Left lobe of liver (tissue), 2 donors: ENCODE data around the gene ABCA3. TPM values are rescaled to one million over a fixed set of nuclear protein-coding genes. Genes with fewer than 3 reads are reported as not detected.

Experiments used
- ATAC-seq: fragments of 200-7000 bp; cut with Tn5 transposase; one replicate; pipeline ENCODE4 v1.9.1; 2020; ENCODE audit warnings: mild to moderate bottlenecking, moderate library complexity
- DNase-seq: peaks from one replicate; pipeline ENCODE4 v3.0.0-alpha.2; 2020; ENCODE audit warnings: low spot score
- total RNA-seq: library from RNA; stranded (reverse); gene quantifications from one replicate; pipeline ENCODE4 v1.2.1, GENCODE V29; 2021
- donor health status: DM: no; HTN: no; CAD: no; lungs with moderate emphysema.
- donor health status: DM: no; HTN: yes; CAD: no.

Gene ABCA3
- total RNA-seq, 1 donor from 2014 or later: 1.9 TPM

DNA sequence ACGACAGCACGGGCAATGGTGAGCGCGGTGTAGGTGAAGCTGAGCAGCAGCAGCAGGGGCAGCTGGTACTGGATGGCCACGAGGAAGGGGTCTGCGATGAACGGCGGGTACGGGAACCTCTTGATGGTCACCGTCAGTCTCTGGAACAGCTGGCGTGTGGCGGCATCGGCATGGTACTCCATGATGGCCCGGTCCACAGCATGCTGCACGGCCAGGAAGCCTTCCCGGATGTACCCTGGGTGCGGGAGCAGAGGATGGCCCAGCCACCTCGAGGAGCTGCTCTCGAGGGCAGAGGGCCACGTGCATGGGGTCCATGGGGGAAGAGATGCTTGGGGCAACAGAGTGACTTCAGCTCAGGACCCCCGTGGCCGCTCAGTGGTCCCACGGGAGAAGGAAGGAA lies 20.9 kb downstream of the ABCA3 start:
- ATAC-seq: no peak
- DNase-seq: no peak

- DNase-seq (no peak), ATAC-seq (no peak)
These were observed 23.1 kb downstream of the ABCA3 start for GRCh38 chr16:2317231-2318020.

DNA sequence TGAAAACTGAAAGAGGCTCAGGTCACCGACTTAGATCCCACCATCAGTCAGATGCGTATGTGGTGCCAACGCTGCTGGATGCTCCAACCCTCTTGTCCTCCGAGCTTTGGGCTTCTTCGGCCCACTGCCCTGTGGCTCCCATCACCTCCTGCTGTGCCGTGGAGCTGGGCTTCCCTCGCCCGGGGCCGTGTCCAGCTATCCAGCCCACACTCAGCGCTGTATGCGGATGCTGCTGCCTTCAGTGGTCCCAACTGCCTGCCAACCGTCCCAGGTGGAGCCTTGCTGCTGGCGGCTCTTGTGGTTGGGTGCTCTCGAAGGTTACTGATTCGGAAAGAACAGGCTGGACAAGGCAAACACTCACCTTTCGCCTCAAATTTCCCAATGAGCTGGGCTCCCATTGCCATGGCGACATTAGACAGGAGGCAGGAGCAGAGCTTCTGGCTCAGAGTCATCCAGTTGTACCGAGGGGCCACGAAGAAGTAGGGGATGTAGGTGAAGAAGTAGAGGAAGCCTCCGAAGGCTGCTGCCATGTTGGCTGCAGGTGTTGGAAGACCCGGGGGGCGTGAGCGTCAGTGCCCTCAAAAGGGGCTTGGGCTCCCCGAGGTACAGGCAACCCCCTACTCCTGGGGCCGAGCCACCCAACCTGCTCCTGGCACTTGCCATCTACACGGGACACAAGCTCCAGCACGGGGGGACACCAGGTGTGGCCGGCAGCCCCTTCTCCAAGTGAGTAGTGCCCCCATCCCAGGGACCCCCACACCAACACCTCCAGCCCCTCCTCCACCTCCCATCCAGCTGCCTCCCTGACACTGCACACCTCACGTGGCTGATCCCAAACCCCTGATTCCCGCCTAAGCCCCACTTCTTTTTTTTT lies 32.2 kb downstream of the ABCA3 start:
- ATAC-seq (no peak), DNase-seq (no peak)

DNA sequence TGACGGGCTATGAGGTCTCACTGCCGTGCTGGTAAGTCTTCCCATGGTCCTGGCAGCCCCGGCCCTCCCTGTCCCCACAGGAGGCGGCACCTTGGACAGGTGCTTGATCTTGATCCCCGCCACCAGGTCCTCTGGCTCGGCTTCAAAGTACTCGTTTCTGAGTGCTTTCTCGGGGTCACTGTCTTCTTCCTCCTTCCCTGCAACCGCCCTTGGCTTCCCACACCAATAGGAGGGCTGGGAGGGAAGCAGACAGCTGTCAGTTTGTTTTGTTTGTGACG lies 40.7 kb downstream of the ABCA3 start:
- DNase-seq: no peak
- no peak for ATAC-seq

GRCh38 chr16:2299121-2299914 lies 41.2 kb downstream of the ABCA3 start:
- ATAC-seq (no peak), DNase-seq (no peak)

GRCh38 chr16:2298621-2299020 lies 41.9 kb downstream of the ABCA3 start:
- no peak for DNase-seq
- no peak for ATAC-seq

- DNase-seq (no peak), ATAC-seq (no peak)
These were observed 43.0 kb downstream of the ABCA3 start for GRCh38 chr16:2297506-2297860.

DNA sequence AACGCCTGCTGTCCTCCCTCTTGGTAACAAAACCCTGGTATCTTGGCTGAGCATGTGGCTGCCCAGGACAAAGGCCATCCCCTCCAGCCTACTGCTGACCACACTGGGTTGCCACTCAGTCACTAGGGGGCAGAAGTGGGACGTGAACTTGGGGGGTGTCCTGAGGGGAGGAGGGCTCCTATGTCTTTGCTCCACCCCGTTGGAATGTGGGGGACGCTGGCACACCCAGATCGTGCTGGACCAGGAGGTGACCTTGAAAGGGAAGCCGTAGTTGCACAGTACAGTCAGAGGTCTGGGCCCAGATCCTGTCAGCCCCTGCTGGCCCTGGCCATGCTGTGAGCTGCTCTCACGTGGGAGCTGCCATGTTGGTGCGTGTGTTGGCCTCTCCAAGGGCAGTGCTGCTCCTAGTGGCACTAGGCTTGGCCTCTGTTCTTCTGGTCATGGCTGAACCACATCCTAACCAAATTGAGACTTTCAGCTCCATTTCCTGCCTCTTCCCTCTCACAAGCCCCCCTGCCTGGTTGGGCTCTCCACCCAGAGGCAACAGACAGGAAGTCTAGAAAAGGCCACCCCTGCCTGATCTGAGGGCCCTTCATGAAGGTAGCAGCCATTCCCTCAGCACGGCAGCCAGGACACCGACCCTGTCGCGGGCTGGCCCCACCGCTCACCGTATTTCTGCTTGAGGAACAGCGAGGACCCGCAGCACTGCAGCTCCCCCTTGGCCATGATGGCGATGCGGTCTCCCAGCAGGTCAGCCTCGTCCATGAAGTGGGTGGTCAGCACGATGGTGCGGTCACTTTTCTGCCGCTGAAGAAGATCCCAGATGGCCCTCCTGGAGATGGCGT lies 43.6 kb downstream of the ABCA3 start:
- DNase-seq (no peak), ATAC-seq (peak; percentile 88)

GRCh38 chr16:2295056-2295798 lies 45.3 kb downstream of the ABCA3 start:
- DNase-seq: no peak
- no peak for ATAC-seq

GRCh38 chr16:2292221-2292620 lies 48.3 kb downstream of the ABCA3 start:
- DNase-seq (no peak), ATAC-seq (no peak)

GRCh38 chr16:2289282-2289681 lies 51.2 kb downstream of the ABCA3 start:
- no peak for DNase-seq
- ATAC-seq: no peak

DNA sequence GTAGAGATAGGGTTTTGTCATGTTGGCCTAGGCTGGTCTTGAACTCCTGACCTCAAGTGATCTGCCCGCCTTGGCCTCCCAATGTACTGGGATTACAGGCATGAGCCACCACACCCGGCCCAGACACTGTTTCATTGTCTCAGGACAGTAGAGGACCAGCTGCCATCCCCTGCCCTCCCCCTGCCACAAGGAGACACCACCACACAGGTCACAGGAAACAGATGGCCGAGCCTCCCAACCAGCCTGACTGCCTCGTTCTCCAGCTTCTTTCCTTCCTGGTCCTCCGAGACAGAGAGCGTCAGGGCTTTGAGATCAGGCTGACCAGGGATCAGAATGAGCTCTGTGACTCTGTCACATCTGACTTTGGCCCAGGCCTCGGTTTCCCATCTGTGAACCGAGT lies 51.8 kb downstream of the ABCA3 start:
- DNase-seq (no peak), ATAC-seq (no peak)

GRCh38 chr16:2287916-2288547 lies 52.5 kb downstream of the ABCA3 start:
- no peak for ATAC-seq
- no peak for DNase-seq

GRCh38 chr16:2286550-2286949 lies 54.0 kb downstream of the ABCA3 start:
- ATAC-seq (no peak), DNase-seq (no peak)

DNA sequence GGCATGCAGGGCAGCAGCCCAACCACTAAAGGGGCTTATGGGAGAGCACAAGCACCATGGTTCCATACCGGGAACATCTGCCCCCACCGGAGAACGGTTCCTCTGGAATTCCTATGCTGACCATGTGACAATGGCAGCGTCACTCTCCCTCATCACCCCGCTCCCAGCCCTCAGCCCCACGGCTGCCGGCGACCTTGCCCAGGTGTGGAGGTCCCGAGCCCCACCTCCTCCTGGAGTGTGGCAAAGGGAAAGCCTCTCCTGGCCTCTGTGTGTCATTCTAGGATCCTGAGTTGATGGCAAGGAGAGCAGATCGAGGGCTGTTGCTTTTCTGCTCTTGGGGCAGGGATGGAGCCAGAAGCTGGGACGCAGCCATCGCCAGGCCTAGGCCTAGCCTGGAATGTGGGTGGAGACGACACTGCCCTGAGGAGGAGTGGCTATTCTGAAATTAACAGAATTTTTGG lies 54.8 kb downstream of the ABCA3 start:
- no peak for DNase-seq
- no peak for ATAC-seq

DNA sequence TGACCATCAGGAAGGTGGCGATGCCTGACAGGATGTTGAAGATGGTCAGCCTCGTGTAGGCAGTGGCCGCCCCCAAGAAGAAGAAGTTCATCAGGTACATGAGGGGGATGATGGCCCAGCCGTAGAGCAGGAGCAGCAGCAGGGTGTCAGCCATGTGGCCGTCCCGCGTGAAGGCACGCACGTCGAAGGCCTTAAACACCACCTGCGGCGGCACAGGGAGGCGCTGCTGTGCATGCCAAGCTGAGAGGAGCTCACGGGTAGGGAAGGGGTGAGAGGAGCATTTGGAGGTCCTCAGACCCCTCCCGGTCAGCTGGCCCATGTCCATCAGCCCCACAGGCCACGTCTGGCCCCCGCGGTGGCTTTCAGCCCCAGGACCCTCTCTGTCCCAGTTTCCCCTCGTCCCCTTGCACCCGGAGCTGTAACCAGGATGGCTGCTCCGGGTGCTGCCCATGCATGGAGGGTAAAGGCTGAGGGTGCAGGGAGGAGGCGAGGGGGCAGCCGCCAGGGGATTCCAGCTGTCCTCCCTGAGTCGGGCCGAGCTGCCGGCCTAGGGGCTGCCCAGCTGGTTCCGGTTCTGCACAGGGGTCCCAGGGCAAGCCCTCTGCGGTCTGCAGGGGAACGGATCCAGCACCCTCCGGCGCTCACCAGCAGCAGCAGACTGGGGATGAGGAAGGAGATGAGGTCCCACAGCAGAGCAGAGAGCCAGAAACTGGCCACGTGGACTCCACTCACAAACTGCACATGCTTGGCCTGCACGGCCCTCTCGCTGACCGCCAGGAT lies 55.5 kb downstream of the ABCA3 start:
- DNase-seq (no peak), ATAC-seq (no peak)

DNA sequence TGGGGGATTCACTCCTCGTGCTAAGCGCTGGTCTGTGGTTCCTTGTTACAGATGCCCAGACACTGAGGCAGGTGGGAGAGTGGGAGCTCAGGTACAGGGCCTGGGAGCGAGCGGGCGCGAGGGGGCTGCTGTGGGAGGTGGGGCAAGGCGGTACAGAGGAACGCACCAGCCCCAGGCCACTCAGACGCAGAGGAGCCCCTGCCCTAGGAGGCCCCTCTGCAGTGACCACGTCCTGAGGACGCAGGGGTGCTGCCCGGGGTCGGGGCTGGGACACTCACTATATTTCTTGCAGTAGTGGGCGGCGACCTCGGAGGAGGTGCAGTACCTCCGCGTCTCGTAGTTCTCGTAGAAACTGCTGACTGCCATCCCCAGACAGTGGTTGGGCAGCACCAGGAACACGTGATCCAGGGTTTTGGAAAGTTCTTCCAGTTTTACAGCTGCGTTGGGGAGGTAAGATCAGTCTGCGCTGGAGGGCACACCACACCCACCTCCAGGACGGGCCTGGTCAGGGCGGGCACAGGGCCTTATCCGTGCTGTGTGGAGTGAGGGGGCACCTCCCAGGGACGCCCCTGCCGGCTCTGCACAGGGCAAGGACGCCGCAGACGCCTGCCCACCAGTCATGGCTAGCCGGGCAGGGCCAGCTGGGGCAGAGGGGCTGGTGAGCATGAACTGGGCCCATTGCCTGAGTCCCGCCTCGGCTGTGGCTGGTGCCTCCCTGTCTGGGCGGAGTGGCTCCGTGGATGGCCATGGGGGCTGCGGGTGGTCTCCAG lies 56.3 kb downstream of the ABCA3 start:
- ATAC-seq (no peak), DNase-seq (no peak)
